Endothelial cell of umbilical vein (primary cell): ENCODE data around the gene PCBP4. TPM values are rescaled to one million over a fixed set of nuclear protein-coding genes. Genes with fewer than 3 reads are reported as not detected.

ENCODE experiments used
- BruUV-seq: library from RNA; stranded (reverse); fragments of 400-500 nt; replicated peaks from 2 replicates; lab custom pipeline; 2021; lab: Mats Ljungman, UMichigan
- CTCF ChIA-PET: fragments of 300-600, 350-600 bp; sonication (Branson Sonifier 250); formaldehyde crosslinking; loops from one replicate; lab custom pipeline; 2021; ENCODE audit warnings: antibody characterized with exemption, inconsistent platforms; lab: Charles Lee
- POLR2A ChIA-PET: fragments of 300-600, 350-600 bp; sonication (Branson Sonifier 250); formaldehyde crosslinking; loops from one replicate; lab custom pipeline; 2021; ENCODE audit warnings: antibody characterized with exemption, inconsistent platforms; lab: Charles Lee
- DNase-seq: peaks from one replicate; pipeline ENCODE4 v3.0.0-alpha.2; 2011; ENCODE audit warnings: low read depth, low spot score
- FAIRE-seq: peaks from 2 replicates; lab custom pipeline; 2011; peaks lifted over from hg19 to GRCh38; lab: Jason Lieb, UNC
- H2AFZ ChIP-seq: 2 replicates; pipeline ENCODE4 v1.6.0; 2012; ENCODE audit warnings: low read depth, low read length, control low read depth, inconsistent platforms
- H3K27ac ChIP-seq: 2 replicates; pipeline ENCODE4 v1.5.1; 2011; ENCODE audit warnings: low read depth, mild to moderate bottlenecking, control low read depth, low read length, moderate library complexity; ENCODE audit not compliant: insufficient read depth
- H3K27me3 ChIP-seq, 2 experiments: 2 replicates each; pipeline versions ENCODE4 v1.6.0 to v1.6.1; 2011; ENCODE audit warnings: low read length in 2 of 2, mixed read lengths in 1 of 2; ENCODE audit not compliant: control insufficient read depth in 2 of 2, insufficient read depth in 2 of 2
- H3K36me3 ChIP-seq, 2 experiments: 2 replicates in 1 of 2; 3 replicates in 1 of 2; pipeline ENCODE4 v1.5.1; 2011; ENCODE audit warnings: low read length in 2 of 2, mild to moderate bottlenecking in 1 of 2, moderate library complexity in 1 of 2; ENCODE audit not compliant: control insufficient read depth in 2 of 2, insufficient read depth in 2 of 2; ENCODE audit errors: extremely low read depth in 1 of 2
- H3K4me1 ChIP-seq: 3 replicates; pipeline ENCODE4 v1.5.1; 2011; ENCODE audit warnings: mild to moderate bottlenecking, low read length; ENCODE audit not compliant: control insufficient read depth, insufficient read depth; ENCODE audit errors: extremely low read depth
- H3K4me2 ChIP-seq: 2 replicates; pipeline ENCODE4 v1.6.1; 2011; ENCODE audit warnings: low read length, control low read depth, mixed read lengths; ENCODE audit not compliant: insufficient read depth
- H3K4me3 ChIP-seq, 3 experiments: fragments of 200-600 bp in 1 of 3; sonication (generic), shearing (Covaris generic) in 1 of 3; replicated peaks in 1 of 3; 2 replicates each; pipeline ENCODE4 v1.5.1; 2011 to 2016; ENCODE audit warnings: control low read depth in 3 of 3, low read length in 3 of 3, mild to moderate bottlenecking in 2 of 3, inconsistent platforms in 1 of 3, low read depth in 1 of 3, moderate library complexity in 1 of 3; ENCODE audit not compliant: insufficient read depth in 1 of 3
- H3K79me2 ChIP-seq: 2 replicates; pipeline ENCODE4 v1.6.0; 2012; ENCODE audit warnings: low read length, inconsistent platforms; ENCODE audit not compliant: control insufficient read depth, insufficient read depth
- H3K9ac ChIP-seq: replicated peaks from 2 replicates; pipeline ENCODE3; 2011; ENCODE audit warnings: low read length, control low read depth; ENCODE audit not compliant: insufficient read depth; ENCODE audit errors: extremely low read depth
- H3K9me1 ChIP-seq: replicated peaks from 3 replicates; pipeline ENCODE4 v1.6.0; 2011; ENCODE audit warnings: mild to moderate bottlenecking, low read length; ENCODE audit not compliant: control insufficient read depth, insufficient read depth; ENCODE audit errors: extremely low read depth
- H3K9me3 ChIP-seq: replicated peaks from 2 replicates; pipeline ENCODE4 v1.5.1; 2012; ENCODE audit warnings: low read length, inconsistent platforms; ENCODE audit not compliant: control insufficient read depth, insufficient read depth
- H4K20me1 ChIP-seq: replicated peaks from 2 replicates; pipeline ENCODE3; 2011; ENCODE audit warnings: mild to moderate bottlenecking, low read length; ENCODE audit not compliant: control insufficient read depth, insufficient read depth; ENCODE audit errors: extremely low read depth
- EZH2 ChIP-seq: IDR thresholded peaks from 2 replicates; pipeline ENCODE4 v1.6.1; 2012; ENCODE audit warnings: borderline replicate concordance, low read depth, mild to moderate bottlenecking, moderate library complexity, low read length, inconsistent platforms; ENCODE audit not compliant: severe bottlenecking
- FOS ChIP-seq: IDR thresholded peaks from 2 replicates; pipeline ENCODE4 v1.6.1; 2011; ENCODE audit warnings: mild to moderate bottlenecking, low read length, moderate library complexity, borderline replicate concordance; ENCODE audit not compliant: insufficient read depth
- GATA2 ChIP-seq: IDR thresholded peaks from 2 replicates; pipeline ENCODE4 v1.7.0; 2011; ENCODE audit warnings: low read depth, mild to moderate bottlenecking, moderate library complexity, mixed read lengths, low read length; ENCODE audit not compliant: insufficient read length, insufficient read depth
- JUN ChIP-seq: IDR thresholded peaks from 2 replicates; pipeline ENCODE4 v1.6.1; 2011; ENCODE audit warnings: borderline replicate concordance, low read depth; ENCODE audit not compliant: insufficient read length, insufficient read depth
- MYC ChIP-seq: IDR thresholded peaks from one replicate; pipeline ENCODE4 v1.6.1; 2011; ENCODE audit warnings: mild to moderate bottlenecking, low read depth, low read length
- POLR2A ChIP-seq: IDR thresholded peaks from 2 replicates; pipeline ENCODE4 v1.6.1; 2012; ENCODE audit warnings: low read depth, mild to moderate bottlenecking, control low read depth, low read length
- POLR2AphosphoS5 ChIP-seq: IDR thresholded peaks from 2 replicates; pipeline ENCODE4 v1.6.1; 2012; ENCODE audit warnings: low read depth, mild to moderate bottlenecking, control low read depth, low read length, moderate library complexity; ENCODE audit not compliant: insufficient read depth
- dilution Hi-C: fragments of 300-500 bp; cut with MboI; formaldehyde crosslinking; loops from one replicate; pipeline ENCODE4 v1.15.0; 2019; ENCODE audit warnings: low sequenced_read_pairs; ENCODE audit not compliant: extremely low pct_ligation_motif_present
- intact Hi-C: fragments of 100-400 bp; cut with micrococcal nuclease; formaldehyde crosslinking; loops from one replicate; pipeline ENCODE4 v1.10.0; 2022
- polyA plus RNA-seq, 4 experiments: library from polyadenylated mRNA; depleted of rRNA in 3 of 4; stranded (reverse) in 3 of 4; unstranded in 1 of 4; fragments of >200 nt; gene quantifications; 2 replicates each; pipeline versions ENCODE4 v1.2.1 to v1.2.3, GENCODE V29; 2011 to 2012; ENCODE audit warnings: missing spikeins in 1 of 4
- total RNA-seq: library from RNA; stranded (reverse); gene quantifications from 2 replicates; pipeline ENCODE4 v1.2.3, GENCODE V29; 2021
- TF ChIP-seq, protein P1 (sequence below), 2 donors: IDR thresholded peaks; 1 replicate in 1 of 2; 2 replicates in 1 of 2; pipeline ENCODE4 v1.5.1; 2011; ENCODE audit warnings: low read length in 2 of 2, mild to moderate bottlenecking in 2 of 2, moderate library complexity in 2 of 2, control low read depth in 1 of 2, inconsistent platforms in 1 of 2, low read depth in 1 of 2; ENCODE audit not compliant: insufficient read depth in 1 of 2; ENCODE audit errors: extremely low read depth in 1 of 2
- TF ChIP-seq, protein P2 (sequence below): IDR thresholded peaks from 2 replicates; pipeline ENCODE4 v1.6.1; 2011; ENCODE audit not compliant: insufficient read depth, insufficient read length

PCBP4 gene
- total and polyA plus RNA-seq, 2 donors (not counting 3 experiments of a cell fraction or from before 2014, with no cell fraction given), result 46.5 to 63.1 TPM

DNA sequence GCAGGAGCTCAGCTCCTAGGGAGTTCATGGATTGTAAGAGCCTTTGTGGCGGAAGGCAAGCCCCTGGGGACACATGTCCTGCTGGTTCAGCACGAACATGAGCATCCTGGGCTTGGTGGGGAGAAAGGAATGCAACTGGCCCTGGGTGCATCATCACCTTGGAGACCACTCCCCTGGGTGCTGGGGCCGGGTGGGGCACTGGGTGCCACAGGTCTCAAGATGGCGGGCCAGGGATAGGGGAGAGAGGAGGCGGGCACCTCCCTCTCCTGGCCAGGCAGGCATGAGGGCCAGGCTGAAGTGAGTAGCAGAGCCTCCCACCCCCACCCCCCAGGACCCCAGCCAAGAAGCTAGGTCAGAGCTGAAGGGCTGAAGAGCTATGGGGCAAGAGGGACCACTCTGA is 768 bp downstream of the PCBP4 start:
- H3K9ac ChIP-seq, result peak overlapping the region; percentile 89
- peak overlapping the region; percentile 37 to 75 (median 68) for H3K4me3 ChIP-seq
- H2AFZ ChIP-seq, result no peak overlapping the region
- peaks cover 4% of the 10 kb centered on the region for H3K4me1 ChIP-seq
- POLR2A ChIA-PET, result no interaction called here
- CTCF ChIA-PET, result interaction anchor here (3.4 to 3.5 kb wide), 2 partner anchors 9 to 16 kb away, joined by 13 to 14 read pairs; partner anchors contain the start of gene ACY1
- peak overlapping the region; percentile 83 for H3K4me2 ChIP-seq
- intact Hi-C loops, result no loop called here
- dilution Hi-C loops, result no loop called here
- no peaks in the 10 kb centered on the region for H3K9me3 ChIP-seq
- H3K27ac ChIP-seq, result peak overlapping the region; percentile 59
- BruUV-seq, result no TSS peak
- TF ChIP-seq JUN (no peak), POLR2AphosphoS5 (no peak), FOS (no peak), EZH2 (no peak), MYC (no peak), POLR2A (no peak), GATA2 (no peak)
- TF ChIP-seq, protein P1, sequence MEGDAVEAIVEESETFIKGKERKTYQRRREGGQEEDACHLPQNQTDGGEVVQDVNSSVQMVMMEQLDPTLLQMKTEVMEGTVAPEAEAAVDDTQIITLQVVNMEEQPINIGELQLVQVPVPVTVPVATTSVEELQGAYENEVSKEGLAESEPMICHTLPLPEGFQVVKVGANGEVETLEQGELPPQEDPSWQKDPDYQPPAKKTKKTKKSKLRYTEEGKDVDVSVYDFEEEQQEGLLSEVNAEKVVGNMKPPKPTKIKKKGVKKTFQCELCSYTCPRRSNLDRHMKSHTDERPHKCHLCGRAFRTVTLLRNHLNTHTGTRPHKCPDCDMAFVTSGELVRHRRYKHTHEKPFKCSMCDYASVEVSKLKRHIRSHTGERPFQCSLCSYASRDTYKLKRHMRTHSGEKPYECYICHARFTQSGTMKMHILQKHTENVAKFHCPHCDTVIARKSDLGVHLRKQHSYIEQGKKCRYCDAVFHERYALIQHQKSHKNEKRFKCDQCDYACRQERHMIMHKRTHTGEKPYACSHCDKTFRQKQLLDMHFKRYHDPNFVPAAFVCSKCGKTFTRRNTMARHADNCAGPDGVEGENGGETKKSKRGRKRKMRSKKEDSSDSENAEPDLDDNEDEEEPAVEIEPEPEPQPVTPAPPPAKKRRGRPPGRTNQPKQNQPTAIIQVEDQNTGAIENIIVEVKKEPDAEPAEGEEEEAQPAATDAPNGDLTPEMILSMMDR (IDR thresholded peaks at IDR 0.05; ENCODE audit: extremely low read depth in 1 of 2, insufficient read depth in 1 of 2, low read depth in 1 of 2, low read length in 2 of 2), result no peak
- TF ChIP-seq, protein P2, sequence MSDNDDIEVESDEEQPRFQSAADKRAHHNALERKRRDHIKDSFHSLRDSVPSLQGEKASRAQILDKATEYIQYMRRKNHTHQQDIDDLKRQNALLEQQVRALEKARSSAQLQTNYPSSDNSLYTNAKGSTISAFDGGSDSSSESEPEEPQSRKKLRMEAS, result no peak
- H3K27me3 ChIP-seq, result no peaks in the 10 kb centered on the region
- H4K20me1 ChIP-seq, result no peaks in the 10 kb centered on the region
- no peak for FAIRE-seq
- no peak for DNase-seq
- H3K36me3 ChIP-seq, result no peaks in the 10 kb centered on the region
- H3K9me1 ChIP-seq, result no peaks in the 10 kb centered on the region
- H3K79me2 ChIP-seq, result no peaks in the 10 kb centered on the region
